ENCODE results near the gene STAP2. TPM values are rescaled to one million over a fixed set of nuclear protein-coding genes. Genes with fewer than 3 reads are reported as not detected.
"Not testable (repeated sequence)": the region's sequence is repeated elsewhere in the genome, so short reads cannot be mapped to it uniquely, and the experiment has no call there.

STAP2 gene
- total and polyA plus RNA-seq, 8 donors, result 17.4 to 65.5 (median 26.9) TPM

- intact Hi-C loops (cut with DNase I), result no loop called here
- ATAC-seq (peak in 3 of 4 donors; percentile 3 to 5 (median 4)), FAIRE-seq (no peak), DNase-seq (no peak)
- Histone ChIP-seq H3K9me3 (no peaks in the 10 kb centered on the region), H3K4me3 (peak overlapping the region; percentile 16 to 55 (median 36)), H3K27me3 (no peaks in the 10 kb centered on the region), H3K27ac (peak overlapping the region; percentile 43 to 83 (median 74)), H3K4me1 (peaks cover 0 to 13% (median 11%) of the 10 kb centered on the region in 3 donors), H3K36me3 (no peaks in the 10 kb centered on the region)
- TF ChIP-seq CTCF (IDR thresholded peaks at IDR 0.05), result no peak
- WGBS, 2 donors, result 7% methylated on average over 14 of the region's 14 CpGs
Observed at GRCh38 chr19:4337906-4338440, 654 bp downstream of the STAP2 start.

- TF ChIP-seq CTCF (IDR thresholded peaks at IDR 0.05), result no peak
- WGBS, 2 donors, result 95 to 96% methylated on average over 7 of the region's 7 CpGs
- no peak for FAIRE-seq
- H3K36me3 ChIP-seq, result no peaks in the 10 kb centered on the region
- H3K9me3 ChIP-seq, result no peaks in the 10 kb centered on the region
- H3K4me1 ChIP-seq, result peaks cover 0 to 4% (median 4%) of the 10 kb centered on the region in 3 donors
- no peak for ATAC-seq
- intact Hi-C loops (cut with DNase I), result no loop called here
- no peak overlapping the region for H3K4me3 ChIP-seq
- no peak overlapping the region for H3K27ac ChIP-seq
- H3K27me3 ChIP-seq, result no peaks in the 10 kb centered on the region
- no peak for DNase-seq
Observed at GRCh38 chr19:4334929-4335570, 3.6 kb downstream of the STAP2 start.

GRCh38 chr19:4329858-4330257 lies 8.8 kb downstream of the STAP2 start:
- 96 to 97% methylated on average over 19 of the region's 19 CpGs for WGBS, 2 donors
- no peaks in the 10 kb centered on the region for H3K36me3 ChIP-seq
- intact Hi-C loops (cut with DNase I), result no loop called here
- no peaks in the 10 kb centered on the region for H3K4me1 ChIP-seq
- no peak for TF ChIP-seq CTCF (IDR thresholded peaks at IDR 0.05)
- no peaks in the 10 kb centered on the region for H3K9me3 ChIP-seq
- H3K27me3 ChIP-seq, result no peaks in the 10 kb centered on the region
- no peak overlapping the region for H3K27ac ChIP-seq
- no peak for ATAC-seq
- H3K4me3 ChIP-seq, result no peak overlapping the region
- no peak for FAIRE-seq
- DNase-seq, result peak in 1 of 6 donors; percentile 78

GRCh38 chr19:4328991-4329681 lies 9.5 kb downstream of the STAP2 start:
- FAIRE-seq; ATAC-seq; intact Hi-C loops (cut with DNase I); H3K9me3 ChIP-seq; H3K27ac ChIP-seq; H3K4me1 ChIP-seq; H3K36me3 ChIP-seq; H3K27me3 ChIP-seq: not testable (repeated sequence)
- 56 to 74% methylated on average over 35 of the region's 35 CpGs for WGBS, 2 donors
- H3K4me3 ChIP-seq, result peak overlapping the region in 2 of 4 donors; percentile 20 to 54
- DNase-seq, result peak in 5 of 6 donors; percentile 30 to 75 (median 54)

GRCh38 chr19:4328243-4328990 lies 10.2 kb downstream of the STAP2 start:
- H3K9me3 ChIP-seq, result no peaks in the 10 kb centered on the region
- H3K4me1 ChIP-seq, result no peaks in the 10 kb centered on the region
- no peaks in the 10 kb centered on the region for H3K36me3 ChIP-seq
- ATAC-seq (peak; percentile 87 to 95 (median 90)), FAIRE-seq (no peak), DNase-seq (peak; percentile 95 to 100 (median 96))
- intact Hi-C loops (cut with DNase I), result no loop called here
- WGBS, 2 donors, result 11 to 12% methylated on average over 33 to 49 of the region's 49 CpGs
- H3K4me3 ChIP-seq, result peak overlapping the region in 3 of 4 donors; percentile 10 to 54 (median 20)
- H3K27me3 ChIP-seq, result no peaks in the 10 kb centered on the region
- TF ChIP-seq CTCF (IDR thresholded peaks at IDR 0.05), result no peak
- H3K27ac ChIP-seq, result peak overlapping the region in 2 of 4 donors; percentile 23 to 38
